ENCODE results near the gene FBXO47.

GRCh38 chr17:38970128-38970527, 2.9 kb upstream of the FBXO47 start:
- no peak for TF ChIP-seq CTCF (IDR thresholded peaks at IDR 0.05 in 2 of 3, conservative IDR thresholded peaks at IDR 0.05 in 1 of 3; ENCODE audit: control insufficient read depth in 2 of 3, extremely low read depth in 1 of 3, insufficient read depth in 1 of 3, low read depth in 3 of 3, low read length in 3 of 3)
- no peak for TF ChIP-seq STAT1 (conservative IDR thresholded peaks at IDR 0.05)
- no peak for TF ChIP-seq HDAC6 (IDR thresholded peaks at IDR 0.05; ENCODE audit: unreplicated experiment)
